Stimulated activated CD8-positive, alpha-beta memory T cell treated with anti-CD3 and anti-CD28 coated beads, Interleukin-4, amount 100 ng/mL, for 4 hours (primary cell): Measurements from ENCODE around the gene DGKH.
"Not testable (repeated sequence)": the region's sequence is repeated elsewhere in the genome, so short reads cannot be mapped to it uniquely, and the experiment has no call there.

Experiments
- DNase-seq, 2 donors: peaks; one replicate each; pipeline ENCODE4 v3.0.0-alpha.2; 2020; ENCODE audit warnings: low read depth in 2 of 2, low spot score in 1 of 2

DGKH gene

DNA sequence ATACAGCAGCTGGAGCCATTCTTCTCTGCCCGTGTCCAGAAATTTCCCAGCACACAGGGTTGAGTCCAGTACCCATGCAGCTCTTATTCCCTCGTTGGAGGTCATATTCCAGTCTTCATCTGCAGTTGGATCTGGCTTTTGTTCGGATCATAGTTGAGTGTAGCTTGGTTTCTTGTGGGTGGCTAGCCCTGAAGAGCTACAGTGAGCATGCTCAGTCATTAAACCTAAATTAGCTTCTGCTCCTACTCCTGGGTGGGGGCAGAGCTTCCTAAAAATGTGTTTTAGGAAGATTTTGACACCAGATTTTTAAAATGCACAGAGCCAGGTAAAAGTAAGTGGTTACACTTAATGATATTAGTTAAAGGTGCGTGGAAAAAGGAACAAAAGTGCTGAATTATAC is 64.4 kb downstream of the DGKH start:
- no peak for DNase-seq

DNA sequence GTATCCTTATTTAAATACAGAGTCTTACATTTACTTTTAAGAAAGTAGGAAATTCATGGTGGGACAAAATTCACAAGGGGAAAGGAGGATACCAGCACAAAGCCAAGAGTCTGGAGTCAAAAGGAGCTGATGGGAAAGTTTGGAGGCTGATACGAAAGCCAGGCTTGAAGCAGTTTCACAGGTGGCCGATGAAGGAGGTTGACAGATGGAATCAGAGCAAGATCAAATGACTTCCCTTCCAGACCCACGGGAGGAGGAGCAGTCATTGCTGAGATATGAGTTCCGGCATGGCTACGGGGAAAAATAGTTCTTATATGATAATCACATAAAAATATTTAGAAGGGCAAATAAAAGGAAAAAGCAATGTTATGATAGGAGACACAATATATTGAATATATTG is 65.0 kb downstream of the DGKH start:
- no peak for DNase-seq

DNA sequence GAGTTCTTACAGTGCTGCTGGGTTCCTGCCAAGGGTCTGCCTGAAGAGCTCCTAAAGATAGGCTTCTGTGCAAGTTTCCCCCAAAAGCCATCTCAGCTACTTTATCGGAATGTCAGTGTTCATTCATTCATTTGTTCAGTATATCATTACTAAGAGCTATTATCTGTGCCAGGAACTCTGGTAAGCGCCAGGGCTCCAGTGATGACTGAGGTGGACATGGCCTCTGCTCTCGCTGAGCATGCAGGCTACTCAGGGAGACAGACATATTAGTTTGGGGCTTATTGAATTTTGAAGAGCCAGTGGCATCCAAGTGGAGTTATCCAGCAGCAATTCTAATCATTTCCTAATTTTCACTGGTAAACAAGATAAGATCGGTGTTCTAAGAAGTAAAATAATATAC is 65.8 kb downstream of the DGKH start:
- no peak for DNase-seq

GRCh38 chr13:42114912-42115311 is 66.5 kb downstream of the DGKH start:
- DNase-seq = no peak

DNA sequence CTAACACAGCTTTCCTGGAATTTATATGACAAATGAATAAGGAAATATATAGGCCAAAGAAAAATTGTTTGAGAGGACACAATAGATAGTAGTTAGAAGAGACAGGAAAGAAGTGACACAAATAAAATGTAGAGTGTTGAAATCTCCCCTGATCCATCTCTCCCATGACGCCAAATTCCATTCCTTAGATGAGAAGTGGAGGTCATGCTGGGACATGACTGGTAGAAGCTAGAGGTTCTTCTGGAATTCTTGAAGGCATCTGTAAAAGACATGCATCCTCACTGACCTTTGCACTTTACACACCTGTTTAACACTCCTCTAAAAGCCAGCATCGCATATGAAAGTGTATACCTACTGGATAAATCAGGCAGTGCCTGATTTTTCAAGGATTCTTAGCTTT is 67.8 kb downstream of the DGKH start:
- no peak for DNase-seq

DNA sequence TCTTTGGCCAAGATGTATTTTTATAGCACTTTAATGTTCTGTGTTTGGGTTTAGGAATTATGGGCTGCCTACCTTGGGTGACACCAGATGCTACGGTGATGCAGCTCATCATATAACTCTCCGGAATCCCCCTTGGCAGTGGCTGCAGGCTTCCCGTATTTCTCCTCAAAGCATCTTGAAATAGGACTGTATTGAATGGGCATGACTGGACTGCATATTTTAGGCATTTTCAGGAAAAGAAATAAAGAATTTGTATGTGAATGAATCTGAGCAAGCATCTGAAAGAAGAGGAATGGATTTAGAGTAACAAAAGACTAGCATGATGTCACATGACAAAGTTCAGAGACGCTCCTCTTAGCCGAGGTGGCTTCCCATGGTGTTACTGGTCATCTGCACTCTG is 70.6 kb downstream of the DGKH start:
- DNase-seq = no peak

- no peak for DNase-seq
These were observed 71.4 kb downstream of the DGKH start for GRCh38 chr13:42119875-42120274.

DNA sequence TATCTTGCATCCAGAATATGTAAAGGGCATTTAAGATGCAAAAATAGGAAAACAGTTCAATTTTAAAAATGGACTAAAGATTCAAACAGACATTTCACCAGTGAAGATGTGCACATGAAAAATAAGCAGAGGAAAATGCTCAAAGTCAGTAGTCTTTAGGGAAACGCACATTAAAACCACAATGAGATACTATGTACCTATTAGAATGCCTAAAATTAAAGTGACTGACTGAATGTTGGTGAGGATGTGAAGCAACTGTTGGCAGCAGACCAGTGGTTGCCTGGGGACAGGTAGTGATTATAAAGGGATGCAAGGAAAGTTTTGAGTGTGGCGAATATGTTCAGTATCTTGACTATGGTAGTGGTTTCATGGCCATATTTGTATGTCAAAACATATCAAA is 75.2 kb downstream of the DGKH start:
- DNase-seq = no peak

DNA sequence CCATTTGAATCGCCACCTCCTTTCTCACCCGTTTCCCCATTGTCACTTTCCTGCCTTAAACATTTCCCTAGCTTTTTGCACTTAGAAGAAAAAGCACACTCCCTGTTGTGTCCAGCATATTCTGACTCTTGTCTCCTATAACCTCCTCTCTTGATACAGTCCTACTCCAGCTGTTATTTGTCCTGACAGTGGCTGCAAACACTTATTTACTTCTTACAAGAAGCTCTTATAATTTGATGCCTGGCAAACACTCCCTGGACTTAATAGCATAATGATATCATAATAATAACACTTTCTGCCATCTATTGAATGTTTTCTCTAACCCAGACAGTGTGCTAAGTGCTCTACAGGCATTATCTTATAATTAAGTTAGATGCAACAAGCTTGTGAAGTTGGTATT is 76.6 kb downstream of the DGKH start:
- DNase-seq = no peak

- DNase-seq = no peak
These were observed 78.6 kb downstream of the DGKH start for GRCh38 chr13:42127047-42127446.

- no peak for DNase-seq
These were observed 80.6 kb downstream of the DGKH start for GRCh38 chr13:42129033-42129432.

GRCh38 chr13:42136518-42136917 is 88.1 kb downstream of the DGKH start:
- no peak for DNase-seq

DNA sequence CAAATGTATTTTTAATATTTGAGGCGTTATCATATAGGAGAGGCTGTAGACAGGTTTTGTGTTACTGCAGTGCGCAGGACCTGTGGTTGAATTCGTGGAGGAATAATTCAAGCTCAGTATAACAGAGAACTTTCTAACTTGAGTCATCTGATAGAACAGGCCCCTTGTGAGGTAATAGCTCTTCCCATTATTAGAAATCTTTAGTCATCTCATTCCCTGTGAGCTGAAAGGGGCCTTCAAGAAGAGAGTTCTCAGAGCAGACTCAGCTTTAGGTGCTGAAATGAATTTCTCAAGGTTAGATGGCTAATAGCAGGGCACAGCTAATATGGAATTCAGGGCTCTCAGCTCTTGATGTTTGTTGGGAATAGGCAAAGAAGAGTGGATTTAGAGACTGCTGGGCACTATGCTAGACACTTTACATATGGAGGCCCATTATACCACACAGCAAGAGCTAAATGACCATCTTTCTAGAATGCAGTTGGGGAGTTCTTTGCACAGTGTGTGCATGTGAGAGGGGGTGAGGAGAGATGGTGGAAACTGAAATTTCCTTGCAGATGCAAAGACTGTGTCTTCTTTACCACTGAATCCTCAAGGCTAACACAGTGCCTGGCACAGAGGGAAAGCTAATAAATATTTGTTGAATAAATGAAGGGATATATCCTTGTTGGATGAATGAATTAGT is 89.5 kb downstream of the DGKH start:
- no peak for DNase-seq

DNA sequence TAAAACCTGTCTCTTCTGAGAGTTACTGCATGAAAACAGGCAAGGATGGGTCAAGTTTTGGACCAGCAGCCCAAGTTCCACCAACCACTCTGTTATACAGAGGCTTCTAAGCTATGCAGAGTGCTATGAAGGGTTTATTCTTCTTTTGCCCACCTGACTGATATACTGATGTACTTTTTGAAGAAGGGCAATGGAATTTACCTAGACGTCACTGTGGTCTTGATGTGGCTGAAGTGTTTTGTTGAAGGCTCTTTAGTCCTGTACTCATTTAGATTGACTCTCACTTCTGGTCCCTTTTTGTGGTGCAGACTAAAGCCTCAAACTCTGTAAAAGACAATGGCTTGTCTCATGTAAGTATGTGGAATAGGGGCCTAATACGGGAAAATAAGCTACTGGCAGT is 92.0 kb downstream of the DGKH start:
- DNase-seq = no peak

GRCh38 chr13:42141052-42141451 is 92.6 kb downstream of the DGKH start:
- DNase-seq = not testable (repeated sequence)

DNA sequence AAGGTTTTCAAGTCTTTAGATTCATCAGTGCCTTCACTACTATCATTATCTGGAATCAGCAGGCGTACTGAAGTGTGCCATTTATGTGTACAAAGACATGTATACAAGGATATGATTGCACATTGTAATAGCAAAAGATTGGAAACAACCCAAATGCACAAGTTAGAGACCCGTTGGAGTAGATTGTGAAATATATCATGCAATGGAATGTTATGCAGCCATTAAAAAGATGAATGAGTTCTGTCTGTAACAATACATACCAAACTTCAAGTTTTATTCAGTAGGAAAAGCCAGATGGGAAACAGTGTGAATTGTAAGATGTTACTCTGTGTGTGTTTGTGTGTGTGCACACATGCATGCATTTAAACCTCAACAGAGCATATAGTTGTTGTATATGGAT is 97.9 kb downstream of the DGKH start:
- DNase-seq = no peak

DNA sequence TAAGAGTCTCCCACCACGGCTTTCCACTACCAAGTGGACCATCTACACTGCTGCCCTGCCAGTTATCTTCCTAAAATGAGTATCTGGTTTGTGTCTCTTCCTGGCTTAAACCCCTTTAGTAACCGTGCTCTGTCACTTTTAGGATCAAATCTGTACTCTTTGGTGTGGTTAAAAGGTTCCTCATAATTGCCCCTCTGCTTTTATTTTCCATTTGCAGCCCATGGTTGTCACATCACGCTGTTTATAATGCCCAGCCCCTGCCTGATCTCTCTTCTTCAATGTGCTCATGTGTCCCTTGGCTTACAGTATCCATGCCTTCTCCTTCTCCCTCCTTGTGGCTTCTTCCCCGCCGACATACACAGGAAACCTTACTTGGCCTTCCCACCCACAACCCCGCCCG is 100.1 kb downstream of the DGKH start:
- no peak for DNase-seq

DNA sequence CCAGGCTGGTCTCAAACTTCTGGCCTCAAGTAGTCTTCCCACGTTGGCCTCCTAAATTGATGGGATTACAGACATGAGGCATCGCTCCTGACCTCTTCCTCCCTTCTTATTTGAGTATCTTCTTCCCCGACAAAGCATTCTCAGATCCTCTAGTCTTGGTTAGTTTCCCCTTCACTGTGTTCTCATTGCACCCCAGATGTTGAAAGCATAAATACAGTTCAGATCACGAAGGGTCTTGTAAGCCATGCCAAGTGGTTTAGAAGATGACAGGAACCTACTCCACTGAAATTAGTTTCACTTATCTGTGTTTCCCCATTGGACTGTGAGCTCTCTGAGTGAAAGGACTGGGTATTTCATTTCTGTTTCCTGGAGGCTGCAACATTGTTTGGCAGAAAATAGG is 100.7 kb downstream of the DGKH start:
- no peak for DNase-seq

GRCh38 chr13:42151781-42152180 is 103.3 kb downstream of the DGKH start:
- DNase-seq = no peak

GRCh38 chr13:42152495-42152894 is 104.0 kb downstream of the DGKH start:
- no peak for DNase-seq

- DNase-seq = no peak
These were observed 105.0 kb downstream of the DGKH start for GRCh38 chr13:42153199-42154113.

DNA sequence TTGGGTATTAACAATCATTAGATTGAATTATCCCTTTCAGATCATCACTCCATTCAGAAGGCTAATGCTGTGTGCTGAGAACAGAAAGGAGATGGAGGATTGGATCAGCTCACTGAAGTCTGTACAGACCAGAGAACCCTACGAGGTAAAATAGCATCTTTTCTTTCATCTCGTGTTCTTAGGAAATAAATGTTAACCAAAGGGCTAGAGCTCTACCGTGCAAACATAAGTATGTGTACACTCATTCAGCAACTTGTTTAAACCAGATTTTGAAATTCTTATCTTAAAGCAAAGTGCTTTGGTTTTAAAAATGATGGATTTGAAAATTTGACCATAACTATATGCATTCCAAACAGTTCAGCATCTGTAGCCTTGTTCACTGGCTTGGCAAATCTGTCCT is 106.8 kb downstream of the DGKH start:
- DNase-seq = no peak

- not testable (repeated sequence) for DNase-seq
These were observed 114.9 kb downstream of the DGKH start for GRCh38 chr13:42163338-42163737.
